IMR-90 (cell line): ENCODE results near the gene RAP2C. TPM values are rescaled to one million over a fixed set of nuclear protein-coding genes. Genes with fewer than 3 reads are reported as not detected.

Experiments
- ATAC-seq: fragments of 200-7000 bp; cut with Tn5 transposase; 2 replicates; pipeline ENCODE4 v1.9.1; 2020; ENCODE audit warnings: low read depth, mild to moderate bottlenecking, moderate library complexity
- BruUV-seq: library from RNA; stranded (reverse); fragments of 400-500 nt; replicated peaks from 2 replicates; lab custom pipeline; 2021; lab: Mats Ljungman, UMichigan
- CTCF ChIA-PET: fragments of 300-600 bp; formaldehyde crosslinking; extraction: SDS; loops from one replicate; lab custom pipeline; 2021; ENCODE audit warnings: antibody characterized with exemption; lab: Yijun Ruan, JAX
- POLR2A ChIA-PET: fragments of 300-600 bp; sonication (Branson Sonifier 250); formaldehyde crosslinking; loops from one replicate; lab custom pipeline; 2022; ENCODE audit warnings: antibody characterized with exemption; ENCODE audit not compliant: unreplicated experiment; lab: Charles Lee
- DNase-seq: peaks from one replicate; pipeline ENCODE4 v3.0.0; 2013
- H2AFZ ChIP-seq: replicated peaks from 2 replicates; pipeline ENCODE3; 2013; ENCODE audit warnings: low read length, mild to moderate bottlenecking; ENCODE audit not compliant: poor library complexity
- H2AK5ac ChIP-seq: 2 replicates; pipeline ENCODE4 v1.6.1; 2013; ENCODE audit warnings: low read depth, low read length, inconsistent platforms
- H2AK9ac ChIP-seq: replicated peaks from 2 replicates; pipeline ENCODE3; 2013; ENCODE audit warnings: mild to moderate bottlenecking, low read depth, low read length, moderate library complexity; ENCODE audit not compliant: poor library complexity
- H2BK120ac ChIP-seq: 2 replicates; pipeline ENCODE4 v1.6.1; 2013; ENCODE audit warnings: low read depth, low read length, inconsistent platforms
- H2BK15ac ChIP-seq: 3 replicates; pipeline ENCODE4 v1.6.1; 2013; ENCODE audit warnings: low read depth, low read length, inconsistent platforms
- H2BK20ac ChIP-seq: 2 replicates; pipeline ENCODE4 v1.6.1; 2013; ENCODE audit warnings: low read depth, mild to moderate bottlenecking, inconsistent platforms, low read length, moderate library complexity
- H2BK5ac ChIP-seq: 2 replicates; pipeline ENCODE4 v1.6.1; 2013; ENCODE audit warnings: mild to moderate bottlenecking, low read depth, low read length, inconsistent platforms; ENCODE audit not compliant: poor library complexity, severe bottlenecking
- H3K14ac ChIP-seq: replicated peaks from 2 replicates; pipeline ENCODE4 v1.6.1; 2013; ENCODE audit warnings: low read depth, low read length, inconsistent platforms
- H3K18ac ChIP-seq: 2 replicates; pipeline ENCODE4 v1.6.1; 2013; ENCODE audit warnings: low read depth, low read length, control low read depth
- H3K23ac ChIP-seq: 2 replicates; pipeline ENCODE4 v1.6.1; 2013; ENCODE audit warnings: low read depth, low read length, inconsistent platforms
- H3K27ac ChIP-seq: 2 replicates; pipeline ENCODE4 v1.5.1; 2013; ENCODE audit warnings: mild to moderate bottlenecking, control low read depth, low read length; ENCODE audit not compliant: insufficient read depth
- H3K27me3 ChIP-seq: 2 replicates; pipeline ENCODE4 v1.6.1; 2013; ENCODE audit warnings: low read length; ENCODE audit not compliant: control insufficient read depth, insufficient read depth
- H3K36me3 ChIP-seq: 2 replicates; pipeline ENCODE4 v1.6.1; 2013; ENCODE audit warnings: low read length, mixed read lengths; ENCODE audit not compliant: control insufficient read depth, insufficient read depth
- H3K4ac ChIP-seq: 2 replicates; pipeline ENCODE4 v1.6.1; 2013; ENCODE audit warnings: low read depth, low read length, inconsistent platforms
- H3K4me1 ChIP-seq: 2 replicates; pipeline ENCODE4 v1.6.1; 2013; ENCODE audit warnings: low read length, mixed read lengths; ENCODE audit not compliant: control insufficient read depth, insufficient read depth
- H3K4me2 ChIP-seq: 2 replicates; pipeline ENCODE4 v1.6.1; 2013; ENCODE audit warnings: low read depth, mild to moderate bottlenecking, control low read depth, low read length, moderate library complexity
- H3K4me3 ChIP-seq: 2 replicates; pipeline ENCODE4 v1.5.1; 2013; ENCODE audit warnings: low read depth, mild to moderate bottlenecking, control low read depth, low read length, moderate library complexity; ENCODE audit not compliant: insufficient read depth
- H3K56ac ChIP-seq: 2 replicates; pipeline ENCODE4 v1.6.1; 2013; ENCODE audit warnings: low read length, inconsistent platforms; ENCODE audit not compliant: insufficient read depth; ENCODE audit errors: extremely low read depth
- H3K79me1 ChIP-seq, 2 experiments: 2 replicates each; pipeline ENCODE4 v1.6.1; 2013; ENCODE audit warnings: low read length in 2 of 2, inconsistent platforms in 1 of 2, low read depth in 1 of 2
- H3K9ac ChIP-seq: 2 replicates; pipeline ENCODE4 v1.6.1; 2013; ENCODE audit warnings: low read depth, low read length, control low read depth
- H3K9me1 ChIP-seq: 2 replicates; pipeline ENCODE4 v1.6.1; 2013; ENCODE audit warnings: low read length, inconsistent platforms; ENCODE audit not compliant: insufficient read depth
- H3K9me3 ChIP-seq: 2 replicates; pipeline ENCODE4 v1.6.1; 2013; ENCODE audit warnings: low read length; ENCODE audit not compliant: control insufficient read depth, insufficient read depth
- H4K20me1 ChIP-seq: 2 replicates; pipeline ENCODE4 v1.6.1; 2013; ENCODE audit warnings: low read length, inconsistent platforms; ENCODE audit not compliant: insufficient read depth
- H4K5ac ChIP-seq: 2 replicates; pipeline ENCODE4 v1.6.1; 2013; ENCODE audit warnings: mild to moderate bottlenecking, low read depth, low read length, control low read depth
- H4K8ac ChIP-seq, 2 experiments: 2 replicates each; pipeline ENCODE4 v1.6.1; 2013; ENCODE audit warnings: low read depth in 2 of 2, low read length in 2 of 2, control low read depth in 1 of 2, inconsistent platforms in 1 of 2
- H4K91ac ChIP-seq: 2 replicates; pipeline ENCODE4 v1.6.1; 2013; ENCODE audit warnings: low read depth, low read length, inconsistent platforms; ENCODE audit not compliant: insufficient read depth
- BHLHE40 ChIP-seq: fragments of 150-350 bp; IDR thresholded peaks from 2 replicates; pipeline ENCODE4 v1.6.1; 2016; ENCODE audit warnings: mild to moderate bottlenecking, low read depth, low read length
- CEBPB ChIP-seq: IDR thresholded peaks from 2 replicates; pipeline ENCODE4 v1.6.1; 2012; ENCODE audit warnings: low read depth, low read length, improper control_type of control experiment
- CHD1 ChIP-seq: IDR thresholded peaks from 2 replicates; pipeline ENCODE4 v1.6.1; 2012; ENCODE audit warnings: low read depth, low read length, improper control_type of control experiment
- FOS ChIP-seq: fragments of 150-350 bp; IDR thresholded peaks from 2 replicates; pipeline ENCODE4 v1.6.1; 2016; ENCODE audit warnings: low read depth, low read length
- MAFK ChIP-seq: IDR thresholded peaks from 2 replicates; pipeline ENCODE4 v1.6.1; 2012; ENCODE audit warnings: low read depth, low read length, improper control_type of control experiment
- MAZ ChIP-seq: IDR thresholded peaks from 2 replicates; pipeline ENCODE4 v1.6.1; 2012; ENCODE audit warnings: low read depth, mild to moderate bottlenecking, low read length, improper control_type of control experiment, moderate library complexity, borderline replicate concordance
- MXI1 ChIP-seq: IDR thresholded peaks from 2 replicates; pipeline ENCODE4 v1.6.1; 2012; ENCODE audit warnings: low read depth, mild to moderate bottlenecking, low read length, moderate library complexity, borderline replicate concordance
- NFE2L2 ChIP-seq: fragments of 150-350 bp; IDR thresholded peaks from 2 replicates; pipeline ENCODE4 v1.6.1; 2016; ENCODE audit warnings: low read depth, mild to moderate bottlenecking, low read length
- POLR2A ChIP-seq: IDR thresholded peaks from 2 replicates; pipeline ENCODE4 v1.6.1; 2012; ENCODE audit warnings: mild to moderate bottlenecking, low read depth, low read length
- RAD21 ChIP-seq: IDR thresholded peaks from 2 replicates; pipeline ENCODE4 v1.6.1; 2012; ENCODE audit warnings: low read length, improper control_type of control experiment
- RCOR1 ChIP-seq: IDR thresholded peaks from 2 replicates; pipeline ENCODE4 v1.6.1; 2012; ENCODE audit warnings: mild to moderate bottlenecking, low read length, improper control_type of control experiment; ENCODE audit not compliant: insufficient replicate concordance
- RFX5 ChIP-seq: IDR thresholded peaks from 2 replicates; pipeline ENCODE4 v1.8.0; 2012; ENCODE audit warnings: low read depth, mild to moderate bottlenecking, low read length, moderate library complexity
- USF2 ChIP-seq: fragments of 150-350 bp; IDR thresholded peaks from 2 replicates; pipeline ENCODE4 v1.6.1; 2017; ENCODE audit warnings: mild to moderate bottlenecking, antibody characterized with exemption, low read length, low read depth
- WGBS, 2 experiments: methylation state at CpG; one replicate each; pipeline versions ENCODE4 v1.1.5 to v1.1.7; 2013; ENCODE audit warnings: missing lambda C conversion rate in 2 of 2; ENCODE audit not compliant: insufficient read length in 1 of 2; ENCODE audit errors: extremely low coverage in 2 of 2; 5-methylcytosine and 5-hydroxymethylcytosine counted together
- dilution Hi-C: fragments of 300-500 bp; cut with HindIII; formaldehyde crosslinking; loops from one replicate; pipeline ENCODE4 v1.14.3; 2018; ENCODE audit warnings: low sequenced_read_pairs; ENCODE audit not compliant: unreplicated experiment
- in situ Hi-C: fragments of 300-500 bp; cut with MboI; formaldehyde crosslinking; loops from 3 replicates; pipeline ENCODE4 v1.14.3; 2019; ENCODE audit warnings: low sequenced_read_pairs, inconsistent platforms, mixed read lengths
- intact Hi-C: fragments of 100-400 bp; cut with micrococcal nuclease; formaldehyde crosslinking; loops from 2 replicates; pipeline ENCODE4 v1.10.0; 2022
- polyA plus RNA-seq, 3 experiments: library from polyadenylated mRNA; depleted of rRNA; stranded (reverse); fragments of >200 nt; gene quantifications; 2 replicates each; pipeline ENCODE4 v1.2.3, GENCODE V29; 2012; ENCODE audit warnings: low replicate concordance in 1 of 3
- total RNA-seq: library from RNA; depleted of rRNA; stranded (reverse); fragments of >200 nt; gene quantifications from 2 replicates; pipeline ENCODE4 v1.2.3, GENCODE V29; 2012
- TF ChIP-seq, protein P1 (sequence below): conservative IDR thresholded peaks from 2 replicates; pipeline ENCODE4 v1.5.1; 2012; ENCODE audit warnings: mild to moderate bottlenecking, low read depth, low read length, improper control_type of control experiment
- TF ChIP-seq, protein P2 (sequence below): fragments of 150-350 bp; IDR thresholded peaks from 2 replicates; pipeline ENCODE4 v1.6.1; 2016; ENCODE audit warnings: low read depth, mild to moderate bottlenecking, low read length, moderate library complexity, borderline replicate concordance

Gene RAP2C
- total and polyA plus RNA-seq, 2 of the 4 experiments (the other 2 are of a cell fraction), result 7.6 to 24.9 TPM

DNA sequence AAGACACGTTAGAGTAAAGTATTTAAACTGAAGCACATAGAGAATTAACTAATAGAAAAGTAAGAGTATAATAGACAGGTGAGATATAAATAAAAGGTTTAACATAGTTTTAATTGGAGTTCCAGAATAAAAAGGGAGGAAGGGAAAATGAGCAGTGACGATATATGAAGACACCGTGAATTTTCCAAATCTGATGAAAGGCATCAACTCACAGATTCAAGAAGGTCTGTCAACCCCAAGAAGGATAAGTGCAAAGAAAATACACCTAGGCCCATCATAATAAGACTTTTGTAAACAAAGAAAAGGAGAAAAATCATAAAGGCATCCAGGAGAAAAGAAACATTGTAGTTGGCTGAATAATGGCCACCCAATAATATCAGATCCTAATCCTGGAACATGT, 43.9 kb upstream of the RAP2C start:
- Histone ChIP-seq H3K27ac (no peak overlapping the region), H2BK20ac (no peak overlapping the region), H3K27me3 (peaks cover 5% of the 10 kb centered on the region), H3K36me3 (no peaks in the 10 kb centered on the region), H2BK120ac (no peak overlapping the region), H3K14ac (no peak overlapping the region), H4K20me1 (no peaks in the 10 kb centered on the region), H4K5ac (no peak overlapping the region), H2AK9ac (no peak overlapping the region), H3K56ac (no peak overlapping the region), H3K23ac (no peak overlapping the region), H3K79me1 (no peaks in the 10 kb centered on the region), H3K9ac (no peak overlapping the region), H3K4me3 (no peak overlapping the region), H3K4me1 (0 out of 2 replicates have a peak, but pooled peaks cover 2% of the 10 kb centered on the region), H3K4me2 (no peak overlapping the region), H3K9me1 (no peaks in the 10 kb centered on the region), H2BK5ac (no peak overlapping the region), H4K8ac (no peak overlapping the region), H4K91ac (no peak overlapping the region), H3K4ac (no peak overlapping the region), H2AFZ (no peak overlapping the region), H2AK5ac (no peak overlapping the region), H2BK15ac (no peak overlapping the region), H3K9me3 (no peaks in the 10 kb centered on the region), H3K18ac (no peak overlapping the region)
- ATAC-seq (no peak), DNase-seq (no peak)
- WGBS, 2 experiments, result no CpG with 5 or more reads among the region's 3 CpGs
- dilution Hi-C loops (no loop called here), in situ Hi-C loops (no loop called here), intact Hi-C loops (no loop called here)
- POLR2A ChIA-PET, result no interaction called here
- BruUV-seq, result no TSS peak
- CTCF ChIA-PET, result no interaction called here
- TF ChIP-seq, protein P1, sequence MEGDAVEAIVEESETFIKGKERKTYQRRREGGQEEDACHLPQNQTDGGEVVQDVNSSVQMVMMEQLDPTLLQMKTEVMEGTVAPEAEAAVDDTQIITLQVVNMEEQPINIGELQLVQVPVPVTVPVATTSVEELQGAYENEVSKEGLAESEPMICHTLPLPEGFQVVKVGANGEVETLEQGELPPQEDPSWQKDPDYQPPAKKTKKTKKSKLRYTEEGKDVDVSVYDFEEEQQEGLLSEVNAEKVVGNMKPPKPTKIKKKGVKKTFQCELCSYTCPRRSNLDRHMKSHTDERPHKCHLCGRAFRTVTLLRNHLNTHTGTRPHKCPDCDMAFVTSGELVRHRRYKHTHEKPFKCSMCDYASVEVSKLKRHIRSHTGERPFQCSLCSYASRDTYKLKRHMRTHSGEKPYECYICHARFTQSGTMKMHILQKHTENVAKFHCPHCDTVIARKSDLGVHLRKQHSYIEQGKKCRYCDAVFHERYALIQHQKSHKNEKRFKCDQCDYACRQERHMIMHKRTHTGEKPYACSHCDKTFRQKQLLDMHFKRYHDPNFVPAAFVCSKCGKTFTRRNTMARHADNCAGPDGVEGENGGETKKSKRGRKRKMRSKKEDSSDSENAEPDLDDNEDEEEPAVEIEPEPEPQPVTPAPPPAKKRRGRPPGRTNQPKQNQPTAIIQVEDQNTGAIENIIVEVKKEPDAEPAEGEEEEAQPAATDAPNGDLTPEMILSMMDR, result no peak
- TF ChIP-seq MAZ (no peak), RFX5 (no peak), CHD1 (no peak), MXI1 (no peak), RCOR1 (no peak), FOS (no peak), NFE2L2 (no peak), USF2 (no peak), CEBPB (no peak), POLR2A (no peak), MAFK (no peak), RAD21 (no peak), BHLHE40 (no peak)
- TF ChIP-seq, protein P2, sequence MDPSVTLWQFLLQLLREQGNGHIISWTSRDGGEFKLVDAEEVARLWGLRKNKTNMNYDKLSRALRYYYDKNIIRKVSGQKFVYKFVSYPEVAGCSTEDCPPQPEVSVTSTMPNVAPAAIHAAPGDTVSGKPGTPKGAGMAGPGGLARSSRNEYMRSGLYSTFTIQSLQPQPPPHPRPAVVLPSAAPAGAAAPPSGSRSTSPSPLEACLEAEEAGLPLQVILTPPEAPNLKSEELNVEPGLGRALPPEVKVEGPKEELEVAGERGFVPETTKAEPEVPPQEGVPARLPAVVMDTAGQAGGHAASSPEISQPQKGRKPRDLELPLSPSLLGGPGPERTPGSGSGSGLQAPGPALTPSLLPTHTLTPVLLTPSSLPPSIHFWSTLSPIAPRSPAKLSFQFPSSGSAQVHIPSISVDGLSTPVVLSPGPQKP, result no peak
